NB4 (cell line): ENCODE data around the gene ARPP21.

Experiments
- CTCF ChIP-seq: IDR thresholded peaks from one replicate; pipeline ENCODE4 v1.5.1; 2012; ENCODE audit warnings: low read depth, low read length
- MAX ChIP-seq: IDR thresholded peaks from 2 replicates; pipeline ENCODE4 v1.6.1; 2011; ENCODE audit warnings: low read depth, low read length

GRCh38 chr3:35748144-35748543, 108.8 kb downstream of the ARPP21 start:
- no peak for TF ChIP-seq CTCF
- TF ChIP-seq MAX = no peak
